Thoracic aorta (tissue), 2 donors: ENCODE results near the gene CPEB1. TPM values are rescaled to one million over a fixed set of nuclear protein-coding genes. Genes with fewer than 3 reads are reported as not detected.
"Not testable (repeated sequence)": the region's sequence is repeated elsewhere in the genome, so short reads cannot be mapped to it uniquely, and the experiment has no call there.

Experiments
- ATAC-seq: fragments of 150-250 bp; one replicate; pipeline ENCODE4 v1.8.0; 2017; ENCODE audit warnings: low read depth; ENCODE audit not compliant: insufficient number of reproducible peaks, low FRiP score
- DNase-seq: peaks from one replicate; pipeline ENCODE4 v3.0.0-alpha.2; 2020; ENCODE audit warnings: low spot score
- H3K27ac ChIP-seq, 2 donors: fragments of 200-600 bp; sonication (generic); 1 replicate in 1 of 2; 2 replicates in 1 of 2; pipeline ENCODE4 v1.5.1; 2016; ENCODE audit warnings: mild to moderate bottlenecking in 2 of 2, moderate library complexity in 2 of 2
- H3K27me3 ChIP-seq: fragments of 200-600 bp; sonication (generic); replicated peaks from 2 replicates; pipeline ENCODE4 v1.6.0; 2016; ENCODE audit warnings: mild to moderate bottlenecking; ENCODE audit not compliant: insufficient read depth
- H3K36me3 ChIP-seq: fragments of 200-600 bp; sonication (generic); one replicate; pipeline ENCODE4 v1.5.1; 2016
- H3K4me1 ChIP-seq, 2 donors: fragments of 200-600 bp; sonication (generic); 1 replicate in 1 of 2; 2 replicates in 1 of 2; pipeline versions ENCODE4 v1.5.1 to v1.6.0; 2016; ENCODE audit warnings: low read depth in 2 of 2, mild to moderate bottlenecking in 1 of 2; ENCODE audit not compliant: control insufficient read depth in 1 of 2
- H3K4me3 ChIP-seq: fragments of 200-600 bp; sonication (generic); 2 replicates; pipeline ENCODE4 v1.5.1; 2016; ENCODE audit warnings: mild to moderate bottlenecking
- H3K9me3 ChIP-seq: fragments of 200-600 bp; sonication (generic); 2 replicates; pipeline ENCODE4 v1.5.1; 2016
- CTCF ChIP-seq: fragments of 200-600 bp; sonication (generic); IDR thresholded peaks from one replicate; pipeline ENCODE4 v1.5.1; 2019; ENCODE audit warnings: antibody characterized with exemption
- total RNA-seq, 2 donors: library from RNA; depleted of rRNA; stranded (reverse); fragments of >200 nt; gene quantifications; one replicate each; pipeline versions ENCODE4 v1.1.0 to v1.2.3, GENCODE V29; 2016

Gene CPEB1
- total RNA-seq, 2 donors from 2014 or later = 2.0 to 2.8 TPM

GRCh38 chr15:82538961-82539690 lies 108.0 kb downstream of the CPEB1 start:
- no peak for TF ChIP-seq CTCF
- Histone ChIP-seq H3K36me3 (peaks cover 27% of the 10 kb centered on the region), H3K9me3 (no peaks in the 10 kb centered on the region), H3K27me3 (no peaks in the 10 kb centered on the region), H3K4me3 (peak overlapping the region; percentile 84), H3K27ac (peak overlapping the region; percentile 89 to 95), H3K4me1 (peaks cover 7 to 17% of the 10 kb centered on the region in 2 donors)
- ATAC-seq (no peak), DNase-seq (no peak)

- ATAC-seq = no peak
- peaks cover 27% of the 10 kb centered on the region for H3K36me3 ChIP-seq
- H3K27ac ChIP-seq = no peak overlapping the region
Observed at GRCh38 chr15:82537351-82537908, 109.7 kb downstream of the CPEB1 start.

GRCh38 chr15:82536409-82537350 lies 110.5 kb downstream of the CPEB1 start:
- Histone ChIP-seq H3K36me3 (peaks cover 27% of the 10 kb centered on the region), H3K27ac (no peak overlapping the region)
- TF ChIP-seq CTCF = no peak

More at GRCh38 chr15:82537351-82537908, 109.7 kb downstream of the CPEB1 start:
- DNase-seq = no peak
- Histone ChIP-seq H3K27me3 (no peaks in the 10 kb centered on the region), H3K4me3 (no peak overlapping the region), H3K9me3 (no peaks in the 10 kb centered on the region), H3K4me1 (peaks cover 7 to 17% of the 10 kb centered on the region in 2 donors)
- no peak for TF ChIP-seq CTCF

GRCh38 chr15:82535566-82536408 lies 111.4 kb downstream of the CPEB1 start:
- Histone ChIP-seq H3K36me3 (peaks cover 27% of the 10 kb centered on the region), H3K4me3 (no peak overlapping the region), H3K4me1 (peaks cover 3 to 14% of the 10 kb centered on the region in 2 donors), H3K27me3 (no peaks in the 10 kb centered on the region), H3K27ac (no peak overlapping the region), H3K9me3 (no peaks in the 10 kb centered on the region)
- DNase-seq (no peak), ATAC-seq (no peak)
- TF ChIP-seq CTCF = no peak

More at GRCh38 chr15:82536409-82537350, 110.5 kb downstream of the CPEB1 start:
- no peak for DNase-seq
- Histone ChIP-seq H3K4me3 (no peak overlapping the region), H3K9me3 (no peaks in the 10 kb centered on the region), H3K4me1 (peaks cover 7 to 17% of the 10 kb centered on the region in 2 donors), H3K27me3 (no peaks in the 10 kb centered on the region)
- ATAC-seq = no peak

GRCh38 chr15:82535151-82535550 lies 112.0 kb downstream of the CPEB1 start:
- H3K36me3 ChIP-seq = peaks cover 27% of the 10 kb centered on the region
- H3K9me3 ChIP-seq, ATAC-seq, DNase-seq, H3K27ac ChIP-seq, H3K4me3 ChIP-seq, H3K27me3 ChIP-seq: not testable (repeated sequence)
- peaks cover 3 to 17% of the 10 kb centered on the region in 2 donors for H3K4me1 ChIP-seq

GRCh38 chr15:82534457-82534861 lies 112.7 kb downstream of the CPEB1 start:
- not testable (repeated sequence) for H3K4me3 ChIP-seq, H3K27ac ChIP-seq, H3K27me3 ChIP-seq, DNase-seq, H3K9me3 ChIP-seq, ATAC-seq
- H3K36me3 ChIP-seq = peaks cover 27% of the 10 kb centered on the region
- peaks cover 3 to 15% of the 10 kb centered on the region in 2 donors for H3K4me1 ChIP-seq
